Middle frontal gyrus (tissue), 1 donor: ENCODE results near the gene SLC17A9.
"Not testable (repeated sequence)": the region's sequence is repeated elsewhere in the genome, so short reads cannot be mapped to it uniquely, and the experiment has no call there.

Experiments
- DNase-seq: peaks from one replicate; pipeline ENCODE4 v3.0.0-alpha.2; 2015; ENCODE audit warnings: low spot score; ENCODE audit errors: extremely low spot score

The SLC17A9 gene

DNA sequence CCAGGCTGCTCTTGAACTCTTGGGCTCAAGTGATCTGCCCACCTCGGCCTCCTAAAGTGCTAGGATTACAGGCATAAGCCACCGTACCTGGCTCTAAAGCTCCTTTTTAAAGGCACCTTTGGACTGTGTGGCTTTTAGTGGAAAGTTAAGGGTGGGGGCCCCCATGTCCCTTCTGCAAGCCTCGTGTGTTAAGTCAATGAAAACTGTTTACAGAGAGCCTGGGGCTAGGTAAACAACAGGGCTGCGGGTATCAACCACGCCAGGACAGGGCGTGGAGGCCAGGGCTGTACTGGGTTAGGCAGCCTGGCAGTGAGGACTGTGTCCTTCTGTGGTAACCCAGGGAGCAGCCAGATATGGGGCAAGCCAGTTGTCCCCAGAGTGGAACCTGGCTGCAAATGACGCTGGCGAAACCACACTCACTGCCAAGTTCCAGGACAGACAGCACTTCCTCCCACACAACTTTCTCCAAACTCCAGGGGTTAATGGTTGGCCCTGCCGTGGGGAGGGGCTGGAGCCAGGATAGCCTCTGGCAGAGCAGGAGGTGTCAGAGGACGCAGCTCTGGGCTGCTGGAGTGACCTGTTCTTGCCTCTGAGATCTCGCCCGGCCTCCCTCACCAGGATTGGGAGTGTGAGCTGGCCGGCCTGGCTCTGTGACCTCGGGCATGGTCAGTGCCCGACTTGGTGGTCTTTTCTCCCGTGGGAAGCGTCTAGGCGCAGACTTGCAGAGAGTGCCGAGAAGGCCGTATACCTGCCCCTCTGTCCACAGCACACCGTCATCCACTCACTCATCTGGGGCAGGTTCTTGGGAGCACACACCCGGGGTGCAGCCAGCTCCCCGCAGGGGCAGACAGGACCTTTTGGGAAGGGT lies 3.2 kb downstream of the SLC17A9 start:
- no peak for DNase-seq

DNA sequence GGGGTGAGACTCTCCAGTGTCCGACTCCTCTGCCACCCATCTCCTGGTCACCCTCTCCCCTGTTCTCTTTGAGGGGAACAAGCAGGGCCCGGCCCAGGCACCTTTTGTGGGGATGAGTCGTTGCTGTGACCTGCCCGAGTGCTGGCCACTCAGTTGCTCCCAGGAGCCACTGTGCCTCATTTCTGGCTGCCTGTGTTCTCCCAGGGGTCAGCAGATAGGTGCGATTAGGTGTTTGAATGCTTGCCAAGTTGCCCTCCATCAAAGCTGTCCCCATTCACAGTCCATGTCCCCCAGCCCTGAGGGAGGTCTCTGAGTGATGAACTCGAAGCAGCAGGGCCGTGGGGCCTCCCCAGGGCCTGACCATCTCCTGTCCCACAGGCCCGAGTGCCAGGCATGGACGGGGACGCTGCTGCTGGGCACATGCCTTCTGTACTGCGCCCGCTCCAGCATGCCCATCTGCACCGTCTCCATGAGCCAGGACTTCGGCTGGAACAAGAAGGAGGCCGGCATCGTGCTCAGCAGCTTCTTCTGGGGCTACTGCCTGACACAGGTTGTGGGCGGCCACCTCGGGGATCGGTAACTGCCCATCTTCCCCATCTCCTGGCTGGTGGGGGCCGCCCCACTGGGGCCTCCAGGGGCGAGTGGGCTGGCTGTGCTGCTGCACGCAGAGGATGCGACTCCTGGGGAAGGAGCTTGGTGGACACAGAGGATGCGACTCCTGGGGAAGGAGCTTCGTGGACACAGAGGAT lies 4.1 kb downstream of the SLC17A9 start:
- no peak for DNase-seq

DNA sequence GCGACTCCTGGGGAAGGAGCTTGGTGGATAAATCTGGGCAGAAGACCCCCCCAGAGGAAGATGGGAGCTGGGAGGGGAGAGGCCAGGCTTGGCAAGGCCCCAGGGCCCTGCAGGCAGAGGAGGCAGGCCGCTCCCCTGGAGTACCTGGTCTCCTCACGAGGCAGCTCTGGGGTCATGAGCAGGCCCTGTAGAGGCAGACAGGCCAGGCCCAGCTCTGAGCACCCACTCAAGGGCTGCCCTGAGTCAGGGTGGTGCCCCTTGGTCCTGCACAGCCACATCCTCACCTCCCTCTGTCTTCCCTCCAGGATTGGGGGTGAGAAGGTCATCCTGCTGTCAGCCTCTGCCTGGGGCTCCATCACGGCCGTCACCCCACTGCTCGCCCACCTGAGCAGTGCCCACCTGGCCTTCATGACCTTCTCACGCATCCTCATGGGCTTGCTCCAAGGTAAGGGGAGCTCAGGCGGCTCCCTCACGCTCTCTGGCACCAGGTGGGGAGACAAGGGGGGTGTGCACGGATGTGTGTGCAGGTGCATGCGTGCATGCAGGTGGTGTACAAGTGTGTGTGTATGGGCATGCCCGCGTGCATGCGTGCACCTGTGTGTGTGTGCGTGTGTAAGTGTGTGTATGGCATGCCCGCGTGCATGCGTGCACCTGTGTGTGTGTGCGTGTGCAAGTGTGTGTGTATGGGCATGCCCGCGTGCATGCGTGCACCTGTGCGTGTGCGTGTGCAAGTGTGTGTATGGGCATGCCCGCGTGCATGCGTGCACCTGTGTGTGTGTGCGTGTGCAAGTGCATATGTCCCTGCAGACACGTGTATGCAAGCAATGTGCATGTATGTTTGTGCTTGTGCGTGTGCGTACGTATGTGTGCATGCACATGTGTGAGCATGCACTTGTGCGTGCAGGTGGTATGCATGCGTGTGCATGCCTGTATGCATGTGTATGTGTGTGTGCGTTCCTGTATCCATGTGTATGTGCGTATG lies 4.9 kb downstream of the SLC17A9 start:
- no peak for DNase-seq

DNA sequence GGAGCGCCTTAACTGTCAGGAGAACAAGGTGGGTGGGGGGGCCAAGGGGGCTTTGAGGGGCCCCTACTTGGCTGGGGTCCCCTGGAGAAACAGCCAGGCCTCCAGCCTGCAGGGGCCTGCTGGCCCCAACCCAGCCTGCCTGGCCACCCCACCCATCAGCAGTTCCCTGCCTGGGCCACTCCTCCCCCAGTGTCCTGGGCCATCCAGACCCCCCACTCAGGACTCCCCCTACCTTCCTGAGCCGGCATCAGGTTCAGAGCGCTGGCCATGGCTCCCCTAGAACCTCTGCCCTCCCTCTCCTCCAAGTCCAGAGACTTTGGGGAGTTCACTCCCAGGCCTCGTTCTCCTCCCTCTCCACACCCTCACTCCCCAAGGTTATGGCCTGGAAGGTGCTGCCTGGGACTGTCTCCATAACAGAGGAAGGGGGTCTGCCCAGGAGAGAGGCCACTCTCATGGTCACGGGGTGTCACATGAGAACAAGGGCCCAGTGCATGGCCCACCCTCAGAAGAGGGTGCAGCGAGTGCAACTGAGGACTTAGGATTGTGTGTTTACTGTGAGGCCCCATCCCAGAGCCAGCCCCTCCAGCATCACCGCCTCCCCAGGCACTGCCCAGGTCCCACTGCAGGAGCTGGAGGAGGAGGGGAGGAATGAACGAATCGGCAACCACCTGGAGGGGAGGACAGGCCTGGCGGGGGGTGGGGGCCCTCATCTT lies 6.0 kb downstream of the SLC17A9 start:
- DNase-seq = no peak

DNA sequence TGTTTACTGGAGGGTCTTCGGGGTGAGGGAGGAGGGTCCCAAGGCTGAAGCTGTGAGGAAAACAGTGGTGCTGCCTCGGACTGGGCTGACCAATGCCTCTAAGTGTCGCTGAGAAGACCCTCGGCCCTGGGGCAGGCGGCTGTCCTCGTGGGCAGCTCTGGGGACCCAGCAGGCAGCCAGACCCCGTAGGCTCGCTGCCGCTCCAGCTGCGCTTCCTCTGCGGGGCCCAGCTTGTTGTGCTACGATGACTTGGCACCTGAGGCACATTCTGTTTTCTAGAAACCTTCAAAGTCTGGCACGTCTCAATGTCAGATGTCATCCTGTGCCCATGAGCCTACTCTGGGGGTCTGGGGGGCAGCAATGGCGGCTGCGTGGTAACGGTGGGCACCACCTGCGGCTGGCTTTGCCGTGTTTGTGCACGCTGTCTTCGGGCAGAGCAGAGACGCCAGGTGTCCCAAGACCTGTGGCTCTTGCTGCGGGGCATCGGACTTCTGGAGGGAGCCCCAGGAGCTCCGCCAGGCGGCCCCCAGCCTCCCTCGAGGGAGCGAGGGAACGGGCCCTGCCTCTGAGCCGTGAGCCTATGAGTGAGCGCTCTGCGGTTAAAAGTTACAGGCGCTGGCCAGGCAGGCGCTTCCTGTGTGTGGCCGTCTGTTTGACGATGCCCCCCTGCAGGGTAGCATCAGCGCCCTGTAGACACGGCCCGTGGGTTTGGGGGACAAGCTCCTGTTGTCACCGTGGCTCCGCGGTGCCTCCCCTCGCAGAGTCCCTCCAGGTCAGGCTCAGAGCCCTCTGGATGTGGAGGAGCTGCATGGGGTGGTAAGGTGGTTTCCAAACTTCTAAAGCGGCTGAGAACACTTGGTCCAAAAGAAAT lies 6.8 kb downstream of the SLC17A9 start:
- no peak for DNase-seq

DNA sequence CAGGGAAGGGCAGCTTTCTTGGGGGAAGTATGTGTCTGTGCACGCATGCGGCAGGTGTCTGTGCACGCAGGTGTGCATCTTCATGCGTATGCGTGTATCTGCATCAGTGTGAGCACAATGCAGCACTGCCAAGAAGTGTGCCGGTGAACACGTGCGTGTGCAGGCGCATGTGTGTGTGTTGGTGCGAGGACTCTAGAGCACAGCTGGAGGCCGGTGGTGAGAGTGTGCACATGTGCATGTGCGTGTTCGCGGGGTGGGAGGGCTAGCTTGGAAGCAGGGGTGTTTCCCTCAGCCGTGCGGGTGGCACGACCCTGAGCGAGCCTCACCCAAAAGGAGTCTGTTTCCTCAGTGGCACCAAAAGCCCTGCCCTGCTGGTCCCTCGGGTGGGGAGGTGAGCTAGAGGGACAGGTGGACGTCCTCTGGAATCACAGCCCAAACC lies 7.5 kb downstream of the SLC17A9 start:
- no peak for DNase-seq

DNA sequence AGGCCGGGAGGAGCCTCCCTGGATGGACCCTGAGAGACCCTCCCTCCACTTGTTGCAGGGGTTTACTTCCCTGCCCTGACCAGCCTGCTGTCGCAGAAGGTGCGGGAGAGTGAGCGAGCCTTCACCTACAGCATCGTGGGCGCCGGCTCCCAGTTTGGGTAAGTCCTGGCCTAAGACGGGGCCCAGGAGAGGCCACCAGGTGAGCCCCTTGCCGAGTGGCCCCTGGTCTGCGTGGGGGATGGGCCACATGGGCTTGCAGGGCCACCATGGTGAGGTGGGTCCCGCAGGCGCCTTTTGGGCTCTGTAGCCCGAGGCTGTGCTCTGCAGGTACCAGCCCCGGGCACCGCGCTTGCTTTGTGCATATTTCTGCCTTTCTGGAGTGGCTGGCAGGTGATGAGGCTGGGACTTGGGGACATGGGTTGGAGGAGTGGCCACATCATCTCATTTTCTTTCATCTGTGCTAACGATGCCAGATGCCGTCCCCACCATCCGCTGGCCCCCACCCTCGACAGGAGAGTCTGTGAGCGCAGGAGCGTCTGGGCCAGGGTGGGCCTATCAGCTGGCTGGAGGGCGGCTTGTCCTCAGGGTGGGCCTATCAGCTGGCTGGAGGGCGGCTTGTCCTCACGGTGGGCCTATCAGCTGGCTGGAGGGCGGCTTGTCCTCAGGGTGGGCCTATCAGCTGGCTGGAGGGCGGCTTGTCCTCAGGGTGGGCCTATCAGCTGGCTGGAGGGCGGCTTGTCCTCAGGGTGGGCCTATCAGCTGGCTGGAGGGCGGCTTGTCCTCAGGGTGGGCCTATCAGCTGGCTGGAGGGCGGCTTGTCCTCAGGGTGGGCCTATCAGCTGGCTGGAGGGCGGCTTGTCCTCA lies 8.2 kb downstream of the SLC17A9 start:
- not testable (repeated sequence) for DNase-seq

DNA sequence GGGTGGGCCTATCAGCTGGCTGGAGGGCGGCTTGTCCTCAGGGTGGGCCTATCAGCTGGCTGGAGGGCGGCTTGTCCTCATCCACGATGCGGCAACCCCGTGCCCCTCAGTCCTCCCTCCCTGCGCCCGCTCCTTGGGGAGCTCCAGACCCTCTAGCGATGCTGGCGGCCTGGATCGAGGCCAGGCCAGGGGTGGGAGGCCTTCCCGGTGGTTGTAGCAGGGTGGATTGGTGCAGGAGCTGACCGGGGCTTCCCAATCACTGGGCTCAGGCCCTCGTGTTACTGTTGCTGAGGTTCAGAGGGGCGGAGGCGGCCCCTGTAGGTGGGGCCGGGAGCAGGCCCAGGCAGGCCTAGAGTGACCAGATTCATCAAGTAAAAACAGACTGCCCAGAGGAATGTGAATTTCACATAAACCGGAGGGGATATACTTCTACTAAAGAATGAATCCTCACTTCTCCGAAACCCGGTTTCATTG lies 8.8 kb downstream of the SLC17A9 start:
- no peak for DNase-seq

DNA sequence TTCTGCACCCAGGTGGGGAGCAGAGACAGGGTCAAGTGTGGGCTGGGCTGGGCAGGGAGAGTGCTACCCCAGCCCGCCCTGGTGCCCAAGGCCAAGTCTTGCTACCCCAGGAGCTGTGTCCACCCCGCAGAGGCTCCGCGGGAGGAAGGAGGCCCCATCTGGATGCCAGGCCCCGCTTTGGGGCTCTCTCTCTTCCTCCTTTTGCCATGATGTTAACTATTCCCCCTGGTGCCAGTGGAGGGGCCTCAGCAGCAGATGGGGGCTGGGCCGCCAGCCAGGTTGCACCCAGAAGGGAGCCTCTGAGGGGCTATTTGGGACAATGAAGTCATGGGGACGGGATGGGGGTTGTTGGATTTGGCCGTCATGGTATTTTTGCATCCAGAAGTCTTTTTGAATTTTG lies 9.3 kb downstream of the SLC17A9 start:
- no peak for DNase-seq

DNA sequence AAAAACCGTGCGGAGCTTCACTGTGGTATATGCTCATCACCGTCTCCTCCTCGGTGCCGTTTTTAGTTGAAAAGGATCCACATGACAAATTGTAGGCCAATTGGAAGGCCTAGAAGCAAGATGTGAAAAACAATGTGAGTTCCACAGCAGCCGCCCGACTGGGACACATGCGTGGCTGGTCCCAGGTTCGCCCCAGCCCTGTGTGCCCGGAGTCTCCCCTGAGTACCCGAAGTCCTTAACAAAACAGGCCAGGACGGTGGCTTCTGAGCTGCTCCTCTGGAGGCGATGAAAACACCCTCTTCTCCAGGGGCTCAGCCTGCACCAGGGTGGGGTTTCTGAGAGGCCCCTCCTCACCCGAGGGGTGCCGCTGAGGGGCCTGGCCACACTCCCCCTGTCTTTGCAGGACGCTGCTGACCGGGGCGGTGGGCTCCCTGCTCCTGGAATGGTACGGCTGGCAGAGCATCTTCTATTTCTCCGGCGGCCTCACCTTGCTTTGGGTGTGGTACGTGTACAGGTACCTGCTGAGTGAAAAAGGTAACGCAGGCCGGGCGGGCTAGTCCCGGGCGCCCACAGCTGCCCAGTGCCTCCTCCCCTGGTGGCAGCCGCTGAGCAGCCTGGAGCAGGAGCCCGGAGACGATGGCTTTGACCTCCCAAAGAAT lies 9.8 kb downstream of the SLC17A9 start:
- DNase-seq = no peak

DNA sequence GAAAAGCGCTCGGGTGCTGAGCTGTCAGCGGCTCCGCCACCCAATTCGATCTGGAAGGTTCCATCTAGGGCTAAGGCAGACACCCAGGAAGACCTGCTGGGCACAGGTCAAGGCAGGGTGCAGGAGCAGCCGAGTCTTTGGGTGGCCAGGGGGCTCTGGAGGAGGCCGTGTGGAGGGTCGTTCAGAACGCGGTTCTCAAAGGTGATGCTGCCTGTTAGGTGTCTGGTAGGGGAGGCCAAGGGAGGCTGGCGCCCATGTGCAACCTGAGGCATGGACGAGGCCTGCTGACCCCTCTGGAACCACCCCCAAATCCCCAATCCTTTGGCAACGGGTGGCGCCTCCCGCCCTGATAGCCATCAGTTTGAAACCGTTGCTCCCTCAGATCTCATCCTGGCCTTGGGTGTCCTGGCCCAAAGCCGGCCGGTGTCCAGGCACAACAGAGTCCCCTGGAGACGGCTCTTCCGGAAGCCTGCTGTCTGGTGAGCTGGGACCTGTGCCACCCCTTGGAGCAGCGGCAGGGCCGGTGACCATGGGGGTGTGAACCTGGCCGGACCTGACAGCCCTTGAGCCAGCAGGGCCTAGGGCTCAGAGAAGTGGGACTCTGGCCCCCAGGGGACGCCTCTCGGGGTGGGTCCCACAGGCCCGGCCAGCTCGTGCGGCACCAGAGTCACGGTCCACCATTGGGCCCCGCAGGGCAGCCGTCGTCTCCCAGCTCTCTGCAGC lies 10.5 kb downstream of the SLC17A9 start:
- DNase-seq = no peak

DNA sequence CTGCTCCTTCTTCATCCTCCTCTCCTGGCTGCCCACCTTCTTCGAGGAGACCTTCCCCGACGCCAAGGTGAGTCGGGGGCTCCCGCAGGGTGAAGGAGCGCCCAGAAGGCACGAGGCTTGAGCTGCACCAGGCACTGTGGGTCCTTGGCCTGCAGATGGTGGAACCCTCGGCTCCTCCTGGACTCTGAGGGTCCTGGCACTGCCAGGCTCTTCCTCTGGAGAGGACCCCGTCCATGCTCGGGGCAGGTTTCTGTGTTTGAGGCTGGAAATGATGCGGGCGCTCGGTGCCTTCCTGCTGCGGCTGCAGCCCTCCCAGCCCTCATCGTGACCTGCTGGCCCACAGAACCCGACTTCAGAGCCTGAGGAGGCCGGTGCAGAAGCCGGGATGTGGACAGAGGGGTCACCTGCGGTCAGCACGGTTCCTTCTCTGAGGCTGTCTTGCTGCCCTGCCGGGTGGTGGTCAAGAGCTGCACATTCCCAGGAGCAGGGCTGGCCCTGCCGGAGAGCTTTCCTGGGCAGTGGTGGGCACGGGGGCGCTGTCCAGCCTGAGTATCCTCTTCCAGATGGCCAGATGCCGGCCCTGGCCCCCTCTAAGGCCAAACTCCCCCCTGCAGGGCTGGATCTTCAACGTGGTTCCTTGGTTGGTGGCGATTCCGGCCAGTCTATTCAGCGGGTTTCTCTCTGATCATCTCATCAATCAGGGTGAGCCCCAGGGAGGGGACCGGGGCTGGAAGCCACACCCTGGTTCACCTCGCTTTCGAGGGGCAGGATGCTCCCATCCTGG lies 11.3 kb downstream of the SLC17A9 start:
- DNase-seq = no peak

DNA sequence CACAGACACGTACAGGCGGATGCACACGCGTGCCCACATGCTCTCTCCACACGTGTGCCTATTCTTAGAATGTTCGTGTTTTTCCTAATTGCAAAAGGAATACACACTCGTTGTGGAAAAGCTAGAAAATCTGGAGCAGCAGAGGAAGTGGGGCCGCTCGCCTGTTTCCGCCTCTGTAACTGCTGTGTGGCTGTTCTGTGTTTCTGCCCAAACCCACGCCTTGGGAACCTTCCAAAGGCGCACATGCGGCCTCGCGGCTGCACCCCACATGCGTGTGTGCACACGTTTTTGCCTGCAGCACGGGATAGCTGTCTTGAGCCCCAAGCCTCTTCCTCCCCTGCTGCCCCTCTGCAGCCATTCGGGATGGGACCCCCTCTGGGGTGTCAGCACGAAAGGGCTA lies 12.2 kb downstream of the SLC17A9 start:
- peak; percentile 14 for DNase-seq

DNA sequence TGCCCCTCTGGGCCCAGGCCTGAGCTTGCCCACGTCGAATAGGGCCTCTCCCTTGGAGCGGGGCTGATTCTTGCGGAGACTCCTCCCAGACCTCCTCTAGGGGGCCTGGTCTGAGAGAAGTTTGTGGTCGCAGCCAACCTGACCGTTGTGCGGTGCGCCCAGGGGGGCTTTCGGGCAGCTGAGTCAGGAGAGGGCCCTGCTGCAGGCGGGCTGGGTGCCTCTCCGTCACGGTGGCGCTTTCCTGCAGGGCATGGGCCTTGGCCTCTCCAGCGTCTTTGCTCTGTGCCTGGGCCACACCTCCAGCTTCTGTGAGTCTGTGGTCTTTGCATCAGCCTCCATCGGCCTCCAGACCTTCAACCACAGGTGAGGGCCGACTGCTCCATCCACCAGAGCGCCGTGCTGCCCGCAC lies 12.9 kb downstream of the SLC17A9 start:
- no peak for DNase-seq

DNA sequence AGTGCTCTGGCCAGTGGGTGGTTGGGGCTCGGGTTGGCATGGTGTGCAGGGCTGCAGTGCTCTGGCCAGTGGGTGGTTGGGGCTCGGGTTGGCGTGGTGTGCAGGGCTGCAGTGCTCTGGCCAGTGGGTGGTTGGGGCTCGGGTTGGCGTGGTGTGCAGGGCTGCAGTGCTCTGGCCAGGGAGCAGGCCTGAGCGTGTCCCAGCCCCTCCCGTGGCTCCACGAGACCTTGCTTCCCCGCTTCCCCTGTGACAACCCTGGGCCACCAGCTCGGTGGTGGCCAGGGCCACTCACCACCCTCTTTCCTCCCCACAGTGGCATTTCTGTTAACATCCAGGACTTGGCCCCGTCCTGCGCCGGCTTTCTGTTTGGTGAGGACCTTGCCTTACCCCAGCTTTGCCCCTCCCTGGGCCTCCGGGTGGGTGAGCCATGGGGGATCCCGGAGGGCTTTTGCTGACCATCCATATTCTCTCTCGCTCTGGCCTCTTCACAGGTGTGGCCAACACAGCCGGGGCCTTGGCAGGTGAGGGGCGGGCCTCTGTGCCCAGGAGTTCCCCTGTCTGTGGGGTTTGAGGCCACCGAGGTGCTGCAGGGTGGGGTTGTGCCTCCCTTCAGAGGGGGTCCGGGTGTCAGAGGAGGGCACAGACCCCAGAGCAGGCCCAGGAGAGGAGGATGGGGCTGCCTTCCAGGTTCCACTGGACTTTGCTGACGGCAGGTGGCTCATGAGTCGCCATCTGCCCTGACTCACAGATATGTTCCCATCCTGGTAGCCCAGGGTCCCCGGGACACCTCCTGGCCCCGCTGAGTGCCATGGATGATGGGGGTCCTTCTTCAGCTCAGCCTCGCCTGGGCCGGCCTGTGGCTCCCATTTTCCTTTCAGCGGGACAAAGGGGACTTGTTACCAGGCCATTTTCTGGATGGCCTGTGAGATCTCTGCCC lies 14.0 kb downstream of the SLC17A9 start:
- no peak for DNase-seq

DNA sequence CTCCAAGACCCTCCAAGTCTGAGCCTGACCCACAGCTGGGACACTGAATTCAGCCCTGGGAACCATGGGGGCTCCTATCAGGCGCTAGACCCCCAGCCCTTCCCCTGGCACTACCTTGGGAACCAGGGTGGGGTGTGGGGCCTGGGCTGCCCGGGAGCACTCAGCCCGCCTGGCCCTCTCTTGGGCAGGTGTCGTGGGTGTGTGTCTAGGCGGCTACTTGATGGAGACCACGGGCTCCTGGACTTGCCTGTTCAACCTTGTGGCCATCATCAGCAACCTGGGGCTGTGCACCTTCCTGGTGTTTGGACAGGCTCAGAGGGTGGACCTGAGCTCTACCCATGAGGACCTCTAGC lies 14.6 kb downstream of the SLC17A9 start:
- DNase-seq = no peak
